ENCODE data around the gene SLC6A5. TPM values are rescaled to one million over a fixed set of nuclear protein-coding genes. Genes with fewer than 3 reads are reported as not detected.
A peak's percentile ranks its signal among the peaks of the same experiment; 100 is the strongest.

Gene SLC6A5
- total and polyA plus RNA-seq, 2 experiments from 2014 or later = 0.03 TPM; not detected in 1

DNA sequence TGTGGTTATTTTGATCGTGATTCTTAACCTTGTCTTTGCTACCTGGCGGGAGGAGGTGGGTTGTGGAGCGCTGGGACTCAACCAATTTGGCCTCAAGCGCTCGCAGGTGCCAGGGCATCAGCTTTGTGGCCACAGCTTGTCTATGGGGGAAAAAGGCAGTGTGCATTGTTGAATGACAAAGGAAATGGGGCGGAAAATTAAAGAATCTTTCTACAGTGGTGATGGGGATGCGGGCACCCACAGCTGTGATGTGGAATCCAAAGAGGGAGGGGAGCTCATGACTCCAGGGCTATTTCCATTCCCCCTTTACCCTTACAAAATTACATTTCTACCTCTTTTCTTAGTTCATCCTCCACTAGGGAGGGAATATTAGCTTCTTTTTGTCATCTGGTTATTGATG, 1.1 kb downstream of the SLC6A5 start:
- peaks cover 85% of the 10 kb centered on the region for H3K27me3 ChIP-seq

DNA sequence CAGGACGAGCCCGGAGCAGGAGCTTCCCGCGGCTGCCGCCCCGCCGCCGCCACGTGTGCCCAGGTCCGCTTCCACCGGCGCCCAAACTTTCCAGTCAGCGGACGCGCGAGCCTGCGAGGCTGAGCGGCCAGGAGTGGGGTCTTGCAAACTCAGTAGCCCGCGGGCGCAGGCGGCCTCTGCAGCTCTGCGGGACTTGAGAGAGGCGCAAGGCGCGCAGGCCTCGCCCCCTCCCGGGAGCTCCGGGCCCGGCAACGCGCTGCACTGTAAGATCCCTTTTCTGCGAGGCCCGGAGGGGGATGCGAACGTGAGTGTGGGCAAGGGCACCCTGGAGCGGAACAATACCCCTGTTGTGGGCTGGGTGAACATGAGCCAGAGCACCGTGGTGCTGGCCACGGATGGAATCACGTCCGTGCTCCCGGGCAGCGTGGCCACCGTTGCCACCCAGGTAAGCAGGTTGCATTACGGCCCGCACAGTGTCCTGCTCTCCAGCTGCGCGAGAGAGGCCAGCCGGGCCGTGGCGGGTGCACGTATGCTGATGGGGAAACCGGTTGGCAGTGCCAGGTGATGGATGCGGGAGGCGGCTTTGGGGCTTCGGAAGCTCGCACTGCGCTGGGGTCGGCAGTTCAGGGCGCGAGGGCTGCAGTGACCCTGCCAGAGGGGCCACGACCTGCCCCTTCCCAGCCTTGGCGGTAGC, 2.0 kb downstream of the SLC6A5 start:
- H3K27ac ChIP-seq = no peak overlapping the region
- H2AFZ ChIP-seq = no peak overlapping the region
- H3K4me2 ChIP-seq = no peak overlapping the region
- H3K9me3 ChIP-seq (ENCODE audit: low read depth) = no peaks in the 10 kb centered on the region
- no peak overlapping the region for H3K4me3 ChIP-seq
- no peaks in the 10 kb centered on the region for H3K9me2 ChIP-seq (replicated peaks; ENCODE audit: insufficient read depth)
- H3K27me3 ChIP-seq = peaks cover 77% of the 10 kb centered on the region
- no peaks in the 10 kb centered on the region for H3K79me2 ChIP-seq
- 16% methylated on average over 63 of the region's 63 CpGs for WGBS (ENCODE audit: low lambda C conversion rate, missing lambda C conversion rate)
- DNase-seq (ENCODE audit: low spot score) = no peak
- H4K20me1 ChIP-seq (ENCODE audit: insufficient read depth, poor library complexity, severe bottlenecking) = no peaks in the 10 kb centered on the region
- no peaks in the 10 kb centered on the region for H3K36me3 ChIP-seq (replicated peaks; ENCODE audit: insufficient read depth, low read depth)
- TF ChIP-seq EZH2 (IDR thresholded peaks at IDR 0.05; ENCODE audit: borderline replicate concordance) (peak; percentile 74), EZH2phosphoT487 (IDR thresholded peaks at IDR 0.05; ENCODE audit: low read depth, severe bottlenecking, unreplicated experiment) (no peak)
- TF ChIP-seq, protein P1, sequence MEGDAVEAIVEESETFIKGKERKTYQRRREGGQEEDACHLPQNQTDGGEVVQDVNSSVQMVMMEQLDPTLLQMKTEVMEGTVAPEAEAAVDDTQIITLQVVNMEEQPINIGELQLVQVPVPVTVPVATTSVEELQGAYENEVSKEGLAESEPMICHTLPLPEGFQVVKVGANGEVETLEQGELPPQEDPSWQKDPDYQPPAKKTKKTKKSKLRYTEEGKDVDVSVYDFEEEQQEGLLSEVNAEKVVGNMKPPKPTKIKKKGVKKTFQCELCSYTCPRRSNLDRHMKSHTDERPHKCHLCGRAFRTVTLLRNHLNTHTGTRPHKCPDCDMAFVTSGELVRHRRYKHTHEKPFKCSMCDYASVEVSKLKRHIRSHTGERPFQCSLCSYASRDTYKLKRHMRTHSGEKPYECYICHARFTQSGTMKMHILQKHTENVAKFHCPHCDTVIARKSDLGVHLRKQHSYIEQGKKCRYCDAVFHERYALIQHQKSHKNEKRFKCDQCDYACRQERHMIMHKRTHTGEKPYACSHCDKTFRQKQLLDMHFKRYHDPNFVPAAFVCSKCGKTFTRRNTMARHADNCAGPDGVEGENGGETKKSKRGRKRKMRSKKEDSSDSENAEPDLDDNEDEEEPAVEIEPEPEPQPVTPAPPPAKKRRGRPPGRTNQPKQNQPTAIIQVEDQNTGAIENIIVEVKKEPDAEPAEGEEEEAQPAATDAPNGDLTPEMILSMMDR (IDR thresholded peaks at IDR 0.05; ENCODE audit: poor library complexity) = no peak
- no peaks in the 10 kb centered on the region for H3K4me1 ChIP-seq (ENCODE audit: insufficient read depth)

More for the DNA sequence above, 1.1 kb downstream of the SLC6A5 start:
- no peak for DNase-seq (ENCODE audit: low spot score)
- WGBS (ENCODE audit: low lambda C conversion rate, missing lambda C conversion rate) = 51% methylated on average over 7 of the region's 7 CpGs
- Histone ChIP-seq H4K20me1 (ENCODE audit: insufficient read depth, poor library complexity, severe bottlenecking) (no peaks in the 10 kb centered on the region), H3K9me2 (replicated peaks; ENCODE audit: insufficient read depth) (no peaks in the 10 kb centered on the region), H3K27ac (no peak overlapping the region), H3K4me3 (no peak overlapping the region), H3K9me3 (ENCODE audit: low read depth) (no peaks in the 10 kb centered on the region), H3K36me3 (replicated peaks; ENCODE audit: insufficient read depth, low read depth) (no peaks in the 10 kb centered on the region), H2AFZ (no peak overlapping the region), H3K4me2 (no peak overlapping the region), H3K4me1 (ENCODE audit: insufficient read depth) (no peaks in the 10 kb centered on the region), H3K79me2 (no peaks in the 10 kb centered on the region)
- TF ChIP-seq, protein P1 (IDR thresholded peaks at IDR 0.05; ENCODE audit: poor library complexity) = no peak
- TF ChIP-seq EZH2phosphoT487 (IDR thresholded peaks at IDR 0.05; ENCODE audit: low read depth, severe bottlenecking, unreplicated experiment) (no peak), EZH2 (IDR thresholded peaks at IDR 0.05; ENCODE audit: borderline replicate concordance) (no peak)

DNA sequence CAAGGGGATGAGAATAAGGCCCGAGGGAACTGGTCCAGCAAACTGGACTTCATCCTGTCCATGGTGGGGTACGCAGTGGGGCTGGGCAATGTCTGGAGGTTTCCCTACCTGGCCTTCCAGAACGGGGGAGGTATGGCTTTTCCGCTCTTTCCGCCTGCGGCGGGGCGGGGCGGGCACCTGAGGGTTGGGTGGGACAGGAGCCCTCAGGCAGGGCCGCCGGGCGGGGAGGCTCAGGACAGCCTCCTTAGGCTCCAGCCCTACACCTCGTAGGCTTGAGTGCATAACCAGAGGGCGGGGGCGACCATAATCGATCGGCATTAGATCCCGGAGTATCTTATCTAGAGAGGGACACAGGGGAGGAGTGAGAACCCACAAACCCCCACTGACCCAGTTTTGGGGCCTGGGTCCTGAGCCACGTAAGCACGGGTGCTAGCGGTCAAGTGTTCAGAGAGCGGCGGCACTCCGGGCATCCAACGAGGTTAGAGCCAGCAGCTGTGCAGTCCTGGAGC, 4.9 kb downstream of the SLC6A5 start:
- no peak overlapping the region for H3K4me2 ChIP-seq
- no peaks in the 10 kb centered on the region for H4K20me1 ChIP-seq (ENCODE audit: insufficient read depth, poor library complexity, severe bottlenecking)
- H2AFZ ChIP-seq = no peak overlapping the region
- H3K79me2 ChIP-seq = no peaks in the 10 kb centered on the region
- TF ChIP-seq EZH2 (IDR thresholded peaks at IDR 0.05; ENCODE audit: borderline replicate concordance) (no peak), EZH2phosphoT487 (IDR thresholded peaks at IDR 0.05; ENCODE audit: low read depth, severe bottlenecking, unreplicated experiment) (no peak)
- TF ChIP-seq, protein P1 (IDR thresholded peaks at IDR 0.05; ENCODE audit: poor library complexity) = no peak
- H3K27me3 ChIP-seq = peaks cover 58% of the 10 kb centered on the region
- H3K9me3 ChIP-seq (ENCODE audit: low read depth) = no peaks in the 10 kb centered on the region
- no peaks in the 10 kb centered on the region for H3K4me1 ChIP-seq (ENCODE audit: insufficient read depth)
- WGBS (ENCODE audit: low lambda C conversion rate, missing lambda C conversion rate) = 93% methylated on average over 25 of the region's 25 CpGs
- H3K9me2 ChIP-seq (replicated peaks; ENCODE audit: insufficient read depth) = no peaks in the 10 kb centered on the region
- H3K36me3 ChIP-seq (replicated peaks; ENCODE audit: insufficient read depth, low read depth) = no peaks in the 10 kb centered on the region
- H3K4me3 ChIP-seq = no peak overlapping the region
- DNase-seq (ENCODE audit: low spot score) = no peak
- H3K27ac ChIP-seq = no peak overlapping the region

All from hepatocyte (in vitro differentiated cells).